MM.1S (cell line): ENCODE measurements around the gene SUCNR1.

Experiments
- EZH2 ChIP-seq: fragments of 300-600 bp; sonication (generic); optimal IDR thresholded peaks from 2 replicates; pipeline ENCODE3; 2017; ENCODE audit warnings: low read depth, mild to moderate bottlenecking, antibody characterized with exemption, low read length, mixed read lengths
- TF ChIP-seq, protein P1 (sequence below): fragments of 300-600 bp; sonication (generic); IDR thresholded peaks from 2 replicates; pipeline ENCODE4 v1.5.1; 2016; ENCODE audit warnings: antibody characterized with exemption, low read length, mixed read lengths

DNA sequence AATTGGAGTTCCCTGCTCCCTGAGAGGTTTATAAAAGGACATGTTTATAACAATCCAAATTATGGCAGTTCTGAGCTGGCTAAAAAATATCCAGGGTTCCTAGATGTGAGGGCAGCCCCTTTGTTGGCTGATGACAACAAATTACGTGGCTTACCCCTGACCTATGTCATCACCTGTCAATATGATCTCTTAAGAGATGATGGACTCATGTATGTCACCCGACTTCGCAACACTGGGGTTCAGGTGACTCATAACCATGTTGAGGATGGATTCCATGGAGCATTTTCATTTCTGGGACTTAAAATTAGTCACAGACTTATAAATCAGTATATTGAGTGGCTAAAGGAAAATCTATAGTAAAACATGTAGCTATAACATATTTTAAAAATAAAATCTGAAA is 45.6 kb upstream of the SUCNR1 start:
- TF ChIP-seq, protein P1, sequence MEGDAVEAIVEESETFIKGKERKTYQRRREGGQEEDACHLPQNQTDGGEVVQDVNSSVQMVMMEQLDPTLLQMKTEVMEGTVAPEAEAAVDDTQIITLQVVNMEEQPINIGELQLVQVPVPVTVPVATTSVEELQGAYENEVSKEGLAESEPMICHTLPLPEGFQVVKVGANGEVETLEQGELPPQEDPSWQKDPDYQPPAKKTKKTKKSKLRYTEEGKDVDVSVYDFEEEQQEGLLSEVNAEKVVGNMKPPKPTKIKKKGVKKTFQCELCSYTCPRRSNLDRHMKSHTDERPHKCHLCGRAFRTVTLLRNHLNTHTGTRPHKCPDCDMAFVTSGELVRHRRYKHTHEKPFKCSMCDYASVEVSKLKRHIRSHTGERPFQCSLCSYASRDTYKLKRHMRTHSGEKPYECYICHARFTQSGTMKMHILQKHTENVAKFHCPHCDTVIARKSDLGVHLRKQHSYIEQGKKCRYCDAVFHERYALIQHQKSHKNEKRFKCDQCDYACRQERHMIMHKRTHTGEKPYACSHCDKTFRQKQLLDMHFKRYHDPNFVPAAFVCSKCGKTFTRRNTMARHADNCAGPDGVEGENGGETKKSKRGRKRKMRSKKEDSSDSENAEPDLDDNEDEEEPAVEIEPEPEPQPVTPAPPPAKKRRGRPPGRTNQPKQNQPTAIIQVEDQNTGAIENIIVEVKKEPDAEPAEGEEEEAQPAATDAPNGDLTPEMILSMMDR: no peak
- TF ChIP-seq EZH2: no peak
